GM04503 (cell line): Measurements from ENCODE around the gene ZNF417.

Source experiments
- DNase-seq: peaks from one replicate; pipeline ENCODE4 v3.0.0-alpha.2; 2012; ENCODE audit warnings: low read depth

ZNF417 gene

GRCh38 chr19:57916168-57916995 is at the start of gene ZNF417:
Gene ZNF417 (minus strand): TSS chr19:57916592. CDS start chr19:57916411, 181 bp downstream.
- peak; percentile 86 for DNase-seq

DNA sequence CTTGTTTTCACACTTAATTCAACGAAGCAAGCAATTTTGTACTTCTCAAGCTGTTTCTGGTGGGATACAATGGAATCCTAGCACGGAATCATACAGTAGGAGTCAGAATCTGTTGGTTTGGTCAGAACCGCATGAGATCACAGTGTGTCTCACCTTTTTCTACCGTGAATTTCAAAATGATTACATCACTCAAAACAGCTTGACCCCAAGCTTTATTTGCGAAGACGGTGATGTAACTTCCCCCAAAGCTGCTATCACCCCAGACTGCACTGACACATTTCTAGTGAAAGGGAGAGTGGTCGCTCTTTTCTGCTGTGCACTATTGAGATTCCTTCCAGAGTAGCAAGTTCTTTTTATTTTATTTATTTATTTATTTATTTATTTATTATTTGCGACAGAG is 48.4 kb upstream of the ZNF417 start:
- no peak for DNase-seq

DNA sequence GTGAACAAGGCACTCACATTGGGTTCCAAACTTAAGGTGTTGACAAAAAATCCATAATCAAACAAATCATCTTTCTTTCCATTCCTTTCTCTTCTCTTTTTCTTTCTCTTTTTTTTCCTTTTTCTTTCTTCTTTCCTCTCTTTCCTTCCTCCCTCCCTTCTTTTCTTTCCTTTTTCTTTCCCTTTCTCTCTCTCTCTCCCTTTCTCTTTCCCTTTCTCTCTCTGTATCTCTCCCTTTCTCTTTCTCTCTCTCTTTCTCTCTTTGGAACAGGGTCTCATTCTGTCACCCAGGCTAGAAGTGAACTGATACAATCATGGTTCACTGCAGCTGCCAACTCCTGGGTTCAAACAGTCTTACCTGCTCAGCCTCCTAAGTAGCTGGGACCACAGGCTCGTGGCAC is 45.4 kb upstream of the ZNF417 start:
- DNase-seq, result no peak

DNA sequence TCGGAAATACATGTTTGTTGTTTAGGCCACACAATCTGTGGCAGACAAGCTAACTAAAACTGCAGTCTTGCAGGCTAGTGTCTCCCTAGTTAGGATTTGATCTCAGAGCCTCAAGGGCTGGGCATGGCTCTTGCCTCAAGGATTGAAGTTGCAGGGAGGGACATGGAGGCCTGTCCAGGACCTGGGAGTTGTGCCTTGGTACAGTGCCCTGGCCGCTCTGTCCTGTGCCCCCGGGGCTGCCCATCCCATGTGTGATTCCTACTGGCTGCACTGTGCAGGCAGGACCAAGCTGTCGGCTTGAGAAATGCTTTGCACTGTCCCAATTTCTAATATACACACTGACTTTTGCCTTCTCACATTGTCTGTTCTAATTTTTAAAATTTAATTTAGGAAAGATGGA is 38.6 kb upstream of the ZNF417 start:
- no peak for DNase-seq

DNA sequence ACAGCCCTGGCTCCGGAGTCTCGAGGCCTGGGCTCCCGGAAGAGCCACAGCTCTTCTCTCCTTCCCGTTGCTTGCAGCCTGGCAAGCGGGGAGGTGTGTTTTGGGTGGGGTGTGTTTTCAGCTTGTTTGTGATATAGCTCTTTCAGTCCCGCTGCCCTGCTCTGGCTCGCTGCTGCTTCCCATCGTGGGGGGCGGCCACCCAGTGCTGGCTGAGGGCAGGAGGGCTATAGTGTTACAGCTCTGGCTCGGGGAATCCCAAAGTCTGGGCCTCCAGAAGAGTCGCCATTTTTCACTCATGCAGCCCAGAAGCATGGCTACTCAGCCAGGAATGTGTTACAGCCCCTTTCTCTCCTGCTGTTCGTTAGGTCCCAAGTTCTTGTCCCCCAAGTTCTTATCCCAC is 33.3 kb upstream of the ZNF417 start:
- no peak for DNase-seq

DNA sequence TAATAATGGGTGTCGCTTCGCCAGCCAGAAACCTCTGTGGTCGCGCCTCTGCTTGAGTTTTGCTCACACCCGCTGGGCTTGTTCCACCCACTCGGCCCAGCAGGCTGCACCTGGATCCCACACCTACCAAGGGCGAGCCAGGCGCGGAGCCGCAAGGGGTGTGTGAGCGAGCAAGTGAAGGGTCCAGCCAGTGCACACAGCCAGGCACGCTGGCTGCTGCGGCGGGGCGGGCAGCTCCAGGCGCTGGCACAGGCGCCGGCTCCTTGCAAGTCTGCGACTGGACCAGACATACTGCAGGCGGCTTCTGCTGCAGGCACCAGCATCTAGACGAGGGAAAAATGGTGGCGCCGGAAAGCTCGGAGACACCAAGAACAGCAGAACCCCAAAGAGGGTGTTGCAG is 32.9 kb upstream of the ZNF417 start:
- no peak for DNase-seq

- peak; percentile 75 for DNase-seq
These were observed 31.2 kb upstream of the ZNF417 start, which contains the start of gene ZNF256 for GRCh38 chr19:57947419-57948134. Gene ZNF256 (minus strand): TSS chr19:57947706. CDS start chr19:57947474, 232 bp downstream.

- DNase-seq, result no peak
These were observed 30.7 kb upstream of the ZNF417 start for GRCh38 chr19:57947088-57947418.

DNA sequence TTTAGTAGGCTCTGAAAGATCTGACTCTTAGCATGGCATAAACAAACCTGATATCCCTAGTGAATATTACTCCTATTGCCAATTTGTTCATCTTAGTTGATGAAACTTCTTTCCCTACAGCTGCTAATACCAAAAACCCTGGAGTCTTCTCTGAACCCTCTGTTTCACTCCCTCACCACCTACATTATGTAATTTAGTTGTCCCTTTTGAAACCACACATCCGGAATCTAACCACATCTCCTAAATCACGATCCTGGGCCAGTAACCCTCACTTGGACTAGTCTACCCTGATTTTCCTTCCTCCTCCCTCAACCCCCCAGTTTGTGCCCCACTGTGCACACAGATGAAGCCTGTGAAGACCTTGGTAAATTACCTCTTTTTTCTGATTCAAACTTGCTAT is 29.9 kb upstream of the ZNF417 start:
- no peak for DNase-seq

DNA sequence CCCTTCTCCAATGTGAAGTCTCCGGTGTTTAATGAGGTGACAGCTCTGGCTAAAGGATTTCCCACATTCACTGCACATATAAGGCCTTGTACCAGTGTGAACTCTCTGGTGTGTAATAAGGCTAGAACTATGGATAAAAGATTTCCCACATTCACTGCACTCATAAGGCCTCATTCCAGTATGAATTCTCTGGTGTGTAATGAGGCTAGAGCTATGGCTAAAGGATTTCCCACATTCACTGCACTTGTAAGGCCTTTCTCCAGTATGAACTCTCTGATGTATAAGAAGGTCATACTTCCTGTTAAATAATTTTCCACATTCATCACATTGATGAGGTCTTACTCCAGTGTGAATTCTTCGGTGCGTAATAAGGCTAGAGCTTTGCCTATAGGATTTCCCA is 25.2 kb upstream of the ZNF417 start:
- no peak for DNase-seq

- DNase-seq, result no peak
These were observed 19.3 kb upstream of the ZNF417 start for GRCh38 chr19:57935731-57936130.

DNA sequence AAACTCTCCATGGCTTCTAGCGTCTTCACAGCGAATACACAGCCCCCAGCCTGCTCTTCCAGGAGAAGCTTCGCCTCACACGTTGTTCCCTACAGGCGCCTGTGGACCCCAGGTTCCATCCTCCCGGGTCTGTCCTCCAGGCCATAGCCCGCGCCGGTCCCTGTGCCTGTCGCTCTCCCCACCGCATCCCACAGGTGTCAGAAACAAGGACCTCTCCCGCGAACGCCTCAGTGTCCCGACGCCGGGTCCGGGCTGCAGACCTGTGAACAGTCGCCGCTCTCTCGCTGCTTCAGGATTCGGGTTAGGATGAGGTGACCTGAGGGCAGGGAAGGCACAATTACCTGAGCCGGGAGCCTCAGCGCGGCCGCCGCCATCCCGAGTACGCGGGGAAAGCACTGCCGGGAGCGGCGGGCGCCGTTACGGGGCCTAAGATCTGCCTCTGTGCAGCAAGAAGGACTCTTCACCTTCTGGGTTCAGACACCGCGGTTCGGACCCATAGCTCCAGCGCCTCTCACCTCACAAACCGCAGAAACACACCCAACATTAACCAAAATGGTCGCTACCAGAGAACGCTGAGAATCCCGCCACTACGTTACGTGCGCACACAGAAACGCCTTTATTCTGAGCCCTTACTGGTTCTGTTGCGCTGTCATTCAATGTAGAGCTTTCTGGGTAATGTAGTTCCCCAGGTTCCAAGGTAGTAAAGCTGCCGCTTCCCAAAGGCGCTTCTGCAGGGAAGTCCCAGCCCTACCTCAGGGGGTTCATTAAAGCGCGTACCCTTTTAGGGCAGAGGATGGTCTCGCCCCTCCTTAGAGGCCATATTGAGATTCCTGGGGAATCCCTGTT is 18.7 kb upstream of the ZNF417 start, which contains the start of gene ZNF418:
Gene ZNF418 (minus strand): TSS at position 583 of the 846 bp plus-strand sequence. CDS start 1,580 bp downstream, outside the sequence.
- DNase-seq, result peak; percentile 67

- DNase-seq, result no peak
These were observed 11.2 kb upstream of the ZNF417 start for GRCh38 chr19:57927587-57927986.

DNA sequence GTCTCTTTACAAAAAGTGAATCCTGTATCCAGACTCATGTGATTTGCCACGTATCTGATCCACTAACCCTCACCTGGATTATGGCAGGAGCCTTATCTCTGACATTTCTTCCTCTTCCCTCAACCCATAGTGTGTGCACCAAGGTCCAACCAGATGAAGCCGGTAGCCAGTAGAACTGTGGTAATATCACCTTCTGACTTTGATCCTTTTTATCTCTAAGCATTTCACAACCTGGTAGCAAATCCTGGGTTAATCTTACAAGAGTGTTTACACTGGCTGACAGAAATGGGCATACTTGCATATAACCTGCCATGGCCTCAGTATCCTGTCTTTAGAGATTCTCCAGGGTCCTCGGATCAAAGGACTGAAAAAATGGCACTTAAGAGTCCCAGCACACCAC is 1.9 kb downstream of the ZNF417 start:
- no peak for DNase-seq

- DNase-seq, result no peak
These were observed 9.0 kb downstream of the ZNF417 start for GRCh38 chr19:57907394-57907793.

GRCh38 chr19:57905258-57905657 is 11.1 kb downstream of the ZNF417 start:
- DNase-seq, result no peak

DNA sequence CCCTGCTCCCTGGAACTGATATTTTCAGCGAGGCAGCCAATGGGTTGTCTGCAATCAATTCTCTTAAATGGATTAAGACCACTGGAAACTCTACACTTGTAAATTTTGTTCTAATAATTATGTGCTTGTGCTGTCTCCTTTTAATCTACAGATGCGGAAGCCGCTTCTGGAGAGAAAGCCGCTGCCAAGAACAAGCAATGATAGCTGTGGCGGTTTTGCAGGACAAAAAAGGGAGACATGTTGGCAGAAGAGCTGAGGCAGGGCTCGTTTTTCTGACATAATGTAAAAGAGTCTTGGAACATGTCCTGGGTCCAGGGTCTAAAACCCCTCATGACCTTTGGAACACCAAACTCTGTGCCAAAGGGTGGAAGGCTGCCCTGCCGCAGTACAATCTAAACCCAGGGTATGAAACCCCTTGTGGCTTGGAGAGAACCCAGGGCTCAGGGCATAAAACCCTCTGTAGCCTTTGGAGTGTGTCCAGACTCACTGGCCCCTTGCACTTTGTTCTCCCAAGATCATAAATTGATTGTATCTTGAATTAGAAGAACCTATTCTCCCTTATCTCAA is 12.7 kb downstream of the ZNF417 start:
- DNase-seq, result no peak

DNA sequence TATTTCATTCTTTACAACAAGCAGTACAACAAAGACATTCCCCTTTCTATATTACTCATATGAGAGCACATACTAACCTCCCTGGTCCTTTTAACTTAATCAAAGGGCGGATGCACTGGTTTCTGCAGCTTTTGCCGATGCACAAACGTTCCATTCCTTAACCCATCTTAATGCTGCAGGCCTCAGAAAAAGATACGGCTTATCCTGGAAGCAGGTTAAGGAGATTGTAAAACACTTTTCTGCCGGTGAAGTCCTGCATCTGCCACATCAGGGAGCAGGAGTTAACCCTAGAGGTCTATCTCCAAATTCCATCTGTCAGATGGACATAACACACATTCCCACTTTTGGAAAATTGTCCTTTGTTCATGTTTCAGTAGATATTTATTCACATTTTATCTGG is 16.1 kb downstream of the ZNF417 start:
- no peak for DNase-seq

GRCh38 chr19:57890706-57891105 is 25.7 kb downstream of the ZNF417 start:
- peak; percentile 63 for DNase-seq

DNA sequence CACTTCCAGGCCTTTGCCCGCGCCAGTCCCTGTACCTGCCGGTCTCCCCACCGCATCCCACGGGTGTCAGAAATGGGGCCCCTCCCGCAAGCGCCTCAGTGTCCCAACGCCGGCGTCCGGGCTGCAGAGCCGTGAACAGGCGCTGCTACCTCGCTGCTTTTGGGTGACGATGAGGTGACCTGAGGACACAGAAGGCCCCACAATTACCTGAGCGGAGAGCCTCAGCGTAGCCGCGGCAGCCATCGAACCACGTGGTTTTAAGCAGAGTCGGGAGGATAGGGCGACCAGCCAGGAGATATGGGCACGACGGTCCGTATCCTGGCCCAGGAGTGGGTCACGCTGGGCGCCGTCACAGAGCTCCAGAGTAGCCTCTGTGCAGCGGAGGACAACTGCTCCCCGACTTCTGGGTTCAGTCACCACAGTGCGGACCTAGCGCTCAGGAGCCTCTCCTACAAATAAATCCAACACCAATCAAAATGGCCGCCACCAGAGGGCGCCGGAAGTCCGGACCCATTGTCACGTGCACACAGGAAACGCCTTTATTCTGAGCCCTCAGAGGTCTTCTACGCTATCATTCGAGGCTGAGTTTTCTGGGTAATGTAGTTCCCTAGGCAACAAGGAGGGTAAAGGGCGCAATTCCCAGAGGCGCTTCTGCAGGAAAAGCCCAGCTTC is 27.7 kb downstream of the ZNF417 start, which contains the start of gene ZNF814:
Gene ZNF814 (minus strand): TSS at position 478 of the 672 bp plus-strand sequence. CDS start 235 bp downstream, at position 243.
- peak; percentile 50 for DNase-seq

DNA sequence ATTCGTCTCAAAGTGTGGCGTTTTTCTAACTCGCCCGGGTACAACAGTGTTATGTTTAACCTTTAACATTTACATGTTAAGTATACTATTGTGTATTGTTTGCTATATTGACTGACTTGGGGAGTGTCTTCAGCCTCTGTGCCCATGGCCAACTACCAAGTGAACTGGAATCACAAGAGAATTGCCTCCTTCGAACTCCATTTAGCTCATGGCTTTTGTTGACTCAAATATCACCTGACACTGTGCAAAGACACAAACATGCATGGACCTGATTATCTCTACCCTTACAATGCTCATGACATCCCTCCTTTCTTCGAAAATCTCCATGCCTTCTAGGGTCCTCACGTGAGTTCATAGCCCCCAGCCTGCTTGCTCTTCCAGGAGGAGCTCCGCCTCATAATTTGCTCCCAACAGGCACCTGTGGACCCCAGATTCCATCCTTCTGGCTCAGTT is 28.3 kb downstream of the ZNF417 start:
- DNase-seq, result no peak
